Erythroblast (primary cell): ENCODE measurements around the gene FAM228A.

Experiments
- GATA1 ChIP-seq: IDR thresholded peaks from 2 replicates; pipeline ENCODE4 v1.6.1; 2011; ENCODE audit warnings: low read depth, mild to moderate bottlenecking, control low read depth, low read length, moderate library complexity
- POLR2A ChIP-seq: IDR thresholded peaks from 2 replicates; pipeline ENCODE4 v1.6.1; 2011; ENCODE audit warnings: mild to moderate bottlenecking, low read length

DNA sequence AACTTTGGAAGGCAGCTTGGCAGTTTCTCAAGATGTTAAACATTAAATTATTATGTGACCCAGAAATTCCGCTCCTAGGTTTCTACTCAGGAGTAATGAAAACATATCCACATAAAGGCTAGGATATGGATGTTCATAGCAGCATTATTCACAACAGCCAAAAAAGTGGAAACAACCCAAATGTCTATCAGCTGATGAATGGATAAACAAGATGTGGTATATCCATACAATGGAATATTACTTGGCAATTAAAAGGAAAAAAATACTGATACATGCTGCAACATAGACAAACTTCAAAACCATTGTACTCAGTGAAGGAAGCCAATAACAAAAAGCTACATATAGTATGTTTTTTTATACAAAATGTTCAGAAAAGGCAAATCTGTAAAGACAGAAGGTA, 12.4 kb upstream of the FAM228A start:
- TF ChIP-seq POLR2A, result no peak
- TF ChIP-seq GATA1, result no peak
